Measurements from ENCODE around the gene GPC1.
A peak's percentile ranks its signal among the peaks of the same experiment; 100 is the strongest.

GPC1 gene

DNA sequence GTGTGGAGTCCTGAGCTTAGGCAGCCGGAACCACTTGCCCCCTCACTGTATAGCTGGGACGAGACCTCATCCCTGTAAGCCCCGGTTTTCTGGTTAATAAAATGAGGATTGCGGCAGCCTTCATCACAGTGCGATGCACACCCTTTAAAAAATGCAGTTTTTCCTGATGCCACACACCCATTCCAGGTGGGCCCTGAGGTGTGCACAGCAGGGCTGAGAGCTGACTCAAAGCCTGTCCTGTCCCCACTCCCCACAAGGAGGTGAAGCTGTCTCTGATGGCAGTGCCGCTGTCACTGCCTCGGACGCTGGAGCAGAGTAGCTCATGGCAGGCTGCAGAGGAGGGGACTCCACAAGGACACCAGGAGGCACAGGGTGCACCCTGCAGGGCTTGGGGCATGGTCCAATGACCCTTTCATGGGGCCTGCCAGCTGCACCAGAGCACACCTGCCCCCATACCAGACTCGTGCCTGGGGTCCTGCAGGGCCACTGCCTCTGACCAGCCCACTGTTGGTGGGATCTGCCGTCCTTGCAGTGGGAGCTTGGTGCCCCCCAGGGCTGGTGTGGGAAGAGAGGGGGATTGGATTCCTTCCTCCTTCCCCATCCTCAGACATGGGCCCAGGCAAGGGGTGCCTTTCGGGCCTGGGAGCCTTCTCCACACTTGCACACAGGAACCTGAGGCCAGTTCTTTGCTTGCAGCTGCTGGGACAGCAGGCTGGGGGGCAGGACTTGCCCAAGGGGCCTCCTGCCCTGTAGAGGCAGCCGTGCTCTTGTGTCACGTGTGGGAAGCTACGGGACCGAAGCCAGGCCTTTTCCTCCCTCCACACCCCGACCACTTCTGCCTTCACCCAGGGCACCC is 22.8 kb downstream of the GPC1 start:
- no peak for DNase-seq

DNA sequence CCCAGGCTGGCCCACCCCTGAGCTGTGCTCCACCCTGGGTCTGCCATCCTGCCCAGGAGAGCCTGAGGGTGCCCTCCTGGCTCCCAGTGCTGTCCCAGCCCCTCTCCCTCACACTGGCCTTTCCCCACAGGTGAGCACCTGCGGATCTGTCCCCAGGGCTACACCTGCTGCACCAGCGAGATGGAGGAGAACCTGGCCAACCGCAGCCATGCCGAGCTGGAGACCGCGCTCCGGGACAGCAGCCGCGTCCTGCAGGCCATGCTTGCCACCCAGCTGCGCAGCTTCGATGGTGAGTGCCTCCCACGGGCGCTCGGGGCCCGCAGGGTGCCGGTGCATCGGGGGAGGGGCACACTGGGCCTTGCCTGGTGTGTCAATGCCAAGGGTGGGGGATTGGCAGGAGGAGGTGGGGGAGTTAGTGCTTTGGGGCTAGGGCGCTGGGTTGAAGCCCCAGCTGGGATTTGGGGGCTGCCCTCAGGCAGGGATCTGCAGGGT is 23.5 kb downstream of the GPC1 start:
- no peak for DNase-seq

DNA sequence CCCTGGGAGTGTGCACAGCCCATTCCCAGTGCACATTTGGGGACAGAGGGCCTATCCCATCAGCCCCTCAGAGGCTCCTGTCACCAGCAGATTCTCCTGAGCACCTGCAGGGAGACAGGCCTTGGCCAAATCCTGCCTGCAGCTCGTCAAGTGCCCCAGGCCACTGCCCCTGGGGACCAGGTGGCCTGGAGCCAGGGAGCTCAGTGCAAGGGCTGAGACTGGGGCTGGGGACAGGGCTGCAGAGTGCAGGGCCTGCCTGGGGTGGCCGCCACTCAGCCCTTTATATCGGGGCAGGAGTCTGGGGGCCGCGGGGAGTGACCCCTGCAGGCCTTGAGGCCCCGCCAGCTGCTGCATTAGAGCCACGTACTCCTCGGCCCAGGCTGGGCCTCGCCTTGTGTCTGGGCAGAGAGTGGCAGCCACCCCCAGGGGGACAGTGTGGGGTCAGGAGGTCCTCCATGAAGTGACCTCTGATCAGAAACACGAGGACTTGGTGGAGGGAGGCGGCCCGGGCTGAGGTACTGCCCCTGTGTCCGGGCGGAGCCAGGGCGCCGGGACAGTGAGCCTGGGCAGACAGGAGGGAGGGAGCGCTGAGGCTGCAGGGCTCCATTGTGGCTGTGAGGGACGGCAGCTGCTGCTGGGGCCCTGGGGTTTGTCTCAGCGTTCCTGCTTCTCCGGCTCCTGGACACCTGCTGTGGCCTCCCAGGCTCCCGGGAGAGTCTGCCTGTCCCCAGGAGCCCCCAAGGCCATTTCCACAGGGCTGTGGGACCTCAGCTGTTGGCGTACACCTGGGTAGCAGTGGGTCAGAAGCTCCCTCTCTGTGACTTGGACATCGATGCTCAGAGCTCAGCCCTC is 24.2 kb downstream of the GPC1 start:
- no peak for DNase-seq

DNA sequence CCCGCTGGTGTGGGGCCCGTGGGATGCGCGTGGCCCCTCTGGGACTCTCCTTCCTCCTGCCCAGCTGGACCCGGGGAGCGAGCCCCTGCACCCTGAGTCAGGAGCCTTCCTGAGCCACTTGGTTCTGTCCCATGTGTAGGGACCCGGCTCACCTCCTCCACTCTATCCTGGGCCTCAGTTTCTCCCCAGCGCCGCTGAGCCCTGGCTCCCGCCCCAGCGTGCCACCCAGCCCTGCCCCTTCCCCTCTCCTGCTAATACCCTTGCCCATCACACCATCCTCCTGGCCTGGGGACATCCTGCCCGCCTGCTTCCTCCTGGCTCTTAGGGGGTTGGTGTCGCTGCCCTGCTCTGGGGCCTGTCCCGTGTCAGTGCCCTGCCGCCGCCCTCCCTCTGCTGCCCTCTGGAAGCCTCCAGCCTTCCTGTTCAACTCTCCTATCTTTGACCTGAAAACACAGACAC is 24.8 kb downstream of the GPC1 start:
- DNase-seq = peak; percentile 10

DNA sequence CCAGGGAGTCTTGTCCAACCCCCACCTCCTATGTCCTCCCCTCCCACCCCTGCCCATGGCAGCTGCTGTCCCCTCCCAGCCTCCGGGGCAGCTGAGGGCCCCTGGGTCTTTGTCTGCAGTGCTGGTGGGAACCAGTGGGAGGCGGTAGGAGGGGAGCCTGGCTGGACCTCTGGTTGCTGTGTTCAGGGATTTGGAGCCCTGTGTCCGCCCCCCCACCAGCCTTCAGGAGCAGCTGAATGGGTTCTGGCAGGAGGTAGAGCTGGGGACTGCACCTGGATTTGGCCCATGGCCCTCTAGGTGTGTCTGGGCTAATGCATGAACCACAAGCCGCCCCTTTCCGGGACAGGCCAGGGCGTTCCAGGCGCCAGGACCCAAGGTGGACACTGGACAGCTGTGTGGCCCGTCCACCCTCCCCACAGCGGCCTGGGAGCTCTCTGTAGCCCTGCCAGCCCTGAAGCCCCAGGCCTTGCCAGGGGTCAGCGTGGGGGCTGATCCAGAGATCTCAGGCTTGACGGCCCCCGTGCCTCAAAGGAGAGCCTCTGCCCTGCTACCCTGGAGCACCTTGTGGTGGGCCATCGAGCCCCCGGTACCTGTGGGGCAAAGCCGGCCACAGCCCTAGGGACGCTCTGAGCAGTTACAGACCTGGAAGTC is 25.4 kb downstream of the GPC1 start:
- peak; percentile 13 for DNase-seq

DNA sequence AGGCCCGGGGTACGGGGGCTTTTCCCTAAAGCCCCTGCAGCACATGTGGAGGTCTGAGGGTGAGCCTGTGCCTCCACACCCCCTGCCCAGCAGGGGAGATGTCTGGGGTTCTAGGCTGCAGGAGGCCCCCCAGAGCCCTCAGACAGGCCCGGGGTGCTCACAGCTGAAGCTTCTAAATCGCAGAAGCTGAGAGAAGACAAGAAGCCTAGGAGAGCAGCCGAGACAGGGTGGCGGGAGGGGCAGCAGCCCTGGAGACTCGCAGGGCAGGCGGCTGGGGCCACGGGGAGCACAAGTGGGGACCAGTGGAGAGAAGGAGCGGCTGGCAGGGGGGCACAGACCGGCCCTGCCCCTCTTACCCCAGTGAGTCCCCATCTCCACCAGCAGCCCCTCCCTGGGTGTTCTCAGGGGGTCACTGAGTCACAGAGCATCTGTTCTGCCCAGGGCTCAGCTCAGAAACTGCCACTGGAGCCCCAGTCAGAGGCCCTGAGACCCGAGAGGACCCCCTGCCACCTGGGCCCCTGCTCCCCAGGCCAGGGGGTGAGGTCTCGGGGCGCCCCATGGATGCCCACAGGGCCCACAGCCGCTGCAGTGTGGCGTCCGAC is 26.1 kb downstream of the GPC1 start:
- DNase-seq = peak; percentile 4

DNA sequence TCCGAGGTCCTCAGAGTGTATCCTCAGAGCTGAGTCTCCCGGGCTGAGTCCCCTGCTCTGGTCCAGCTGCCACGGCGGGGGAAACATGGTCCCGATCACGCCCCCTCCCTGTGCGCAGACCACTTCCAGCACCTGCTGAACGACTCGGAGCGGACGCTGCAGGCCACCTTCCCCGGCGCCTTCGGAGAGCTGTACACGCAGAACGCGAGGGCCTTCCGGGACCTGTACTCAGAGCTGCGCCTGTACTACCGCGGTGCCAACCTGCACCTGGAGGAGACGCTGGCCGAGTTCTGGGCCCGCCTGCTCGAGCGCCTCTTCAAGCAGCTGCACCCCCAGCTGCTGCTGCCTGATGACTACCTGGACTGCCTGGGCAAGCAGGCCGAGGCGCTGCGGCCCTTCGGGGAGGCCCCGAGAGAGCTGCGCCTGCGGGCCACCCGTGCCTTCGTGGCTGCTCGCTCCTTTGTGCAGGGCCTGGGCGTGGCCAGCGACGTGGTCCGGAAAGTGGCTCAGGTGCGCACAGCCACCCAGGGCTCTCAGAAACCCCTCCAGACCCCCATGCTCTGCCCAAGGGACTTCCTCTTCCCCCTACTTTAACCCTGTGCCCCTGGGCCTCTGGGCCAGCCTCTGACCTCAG is 26.7 kb downstream of the GPC1 start:
- DNase-seq = peak; percentile 16

DNA sequence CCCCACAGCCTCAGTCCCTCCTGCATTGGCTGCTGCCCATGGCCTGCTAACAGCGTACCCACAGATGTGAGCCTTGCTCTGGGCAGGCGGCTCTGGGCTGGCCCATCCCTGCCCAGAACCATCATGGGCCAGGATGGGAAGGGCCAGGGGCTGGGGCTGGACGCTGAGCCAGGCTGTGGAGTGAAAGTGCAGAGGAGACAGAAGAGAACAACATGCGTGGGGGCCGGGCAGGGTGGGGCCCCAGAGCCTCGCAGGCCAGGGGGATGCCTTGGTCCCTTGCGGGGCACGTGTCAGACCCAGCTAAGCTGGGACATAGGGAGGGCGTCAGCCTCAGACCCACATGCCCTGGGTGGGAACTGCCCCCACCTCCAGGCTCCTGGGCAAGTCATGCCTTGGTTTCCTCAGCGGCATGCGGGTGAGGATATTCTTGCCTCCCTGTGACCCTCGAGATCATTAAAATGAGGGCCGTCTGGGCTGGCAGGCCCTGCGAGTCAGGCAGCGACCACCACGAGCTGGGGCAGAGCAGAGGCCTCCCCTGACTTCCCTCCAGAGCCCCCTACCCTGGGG is 27.3 kb downstream of the GPC1 start:
- no peak for DNase-seq

DNA sequence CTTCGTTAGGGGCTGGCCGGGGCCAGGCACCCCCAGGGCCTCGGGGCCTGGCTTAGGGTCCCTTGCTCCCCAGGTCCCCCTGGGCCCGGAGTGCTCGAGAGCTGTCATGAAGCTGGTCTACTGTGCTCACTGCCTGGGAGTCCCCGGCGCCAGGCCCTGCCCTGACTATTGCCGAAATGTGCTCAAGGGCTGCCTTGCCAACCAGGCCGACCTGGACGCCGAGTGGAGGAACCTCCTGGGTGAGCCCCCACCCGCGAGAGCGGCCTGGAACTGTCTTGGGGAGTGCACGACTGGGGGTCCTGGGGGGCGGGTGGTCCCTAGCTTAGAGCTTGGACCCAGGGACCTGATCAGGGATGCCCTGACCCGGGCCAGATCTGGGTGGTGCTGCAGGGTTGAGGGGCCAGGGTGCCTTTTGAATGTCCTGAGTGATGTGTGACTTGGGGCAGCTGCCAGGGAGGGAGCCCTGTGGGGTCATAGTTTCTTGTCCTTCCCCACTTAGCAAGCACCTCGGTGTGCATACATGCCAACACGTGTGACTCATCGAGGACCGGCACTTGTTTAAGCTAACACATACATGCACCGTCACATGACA is 27.9 kb downstream of the GPC1 start:
- peak; percentile 11 for DNase-seq

DNA sequence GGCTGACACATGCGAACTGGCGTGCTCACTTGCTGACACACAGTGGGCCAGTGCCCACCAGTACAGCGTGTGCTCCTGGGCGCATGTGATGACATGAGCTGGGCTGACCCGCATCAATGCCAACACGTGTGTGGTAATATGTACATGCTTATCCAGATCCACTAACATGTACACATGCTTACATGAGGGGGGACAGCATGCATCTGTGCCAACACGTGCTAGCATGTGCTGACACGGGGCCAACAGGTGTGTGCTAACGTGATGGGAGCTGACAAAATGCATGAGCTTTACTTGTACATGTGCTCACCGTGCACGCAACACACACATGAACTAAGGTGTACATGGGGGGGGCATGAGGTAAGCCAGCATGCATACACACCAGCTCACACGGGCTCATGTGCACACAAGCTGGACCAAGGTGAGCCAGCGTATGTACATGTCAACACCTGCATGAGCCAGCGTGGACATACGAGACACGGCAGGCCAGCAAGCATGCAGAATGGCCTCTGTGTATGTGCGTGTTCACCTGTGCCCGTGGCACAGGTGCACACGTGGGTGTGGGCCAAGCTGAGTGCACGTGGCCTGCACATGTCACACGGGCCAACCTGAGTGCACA is 28.5 kb downstream of the GPC1 start:
- DNase-seq = peak; percentile 8

DNA sequence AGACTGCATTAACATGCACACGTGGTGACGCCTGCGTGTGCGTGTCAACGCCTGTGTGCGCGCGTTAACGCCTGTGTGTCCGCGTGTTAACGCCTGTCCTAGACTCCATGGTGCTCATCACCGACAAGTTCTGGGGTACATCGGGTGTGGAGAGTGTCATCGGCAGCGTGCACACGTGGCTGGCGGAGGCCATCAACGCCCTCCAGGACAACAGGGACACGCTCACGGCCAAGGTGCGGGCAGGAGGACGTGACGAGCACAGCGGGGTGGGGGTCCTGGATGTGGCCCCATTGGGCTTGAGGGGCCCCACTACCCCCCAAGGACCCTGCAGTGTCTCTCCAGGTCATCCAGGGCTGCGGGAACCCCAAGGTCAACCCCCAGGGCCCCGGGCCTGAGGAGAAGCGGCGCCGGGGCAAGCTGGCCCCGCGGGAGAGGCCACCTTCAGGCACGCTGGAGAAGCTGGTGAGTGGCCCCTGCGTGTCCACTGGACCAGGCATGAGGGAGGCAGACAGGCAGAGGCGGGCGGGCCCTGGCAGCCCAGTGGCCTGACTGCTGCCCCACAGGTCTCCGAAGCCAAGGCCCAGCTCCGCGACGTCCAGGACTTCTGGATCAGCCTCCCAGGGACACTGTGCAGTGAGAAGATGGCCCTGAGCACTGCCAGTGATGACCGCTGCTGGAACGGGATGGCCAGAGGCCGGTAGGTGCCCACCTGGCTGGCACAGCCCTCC is 29.2 kb downstream of the GPC1 start:
- DNase-seq = no peak

DNA sequence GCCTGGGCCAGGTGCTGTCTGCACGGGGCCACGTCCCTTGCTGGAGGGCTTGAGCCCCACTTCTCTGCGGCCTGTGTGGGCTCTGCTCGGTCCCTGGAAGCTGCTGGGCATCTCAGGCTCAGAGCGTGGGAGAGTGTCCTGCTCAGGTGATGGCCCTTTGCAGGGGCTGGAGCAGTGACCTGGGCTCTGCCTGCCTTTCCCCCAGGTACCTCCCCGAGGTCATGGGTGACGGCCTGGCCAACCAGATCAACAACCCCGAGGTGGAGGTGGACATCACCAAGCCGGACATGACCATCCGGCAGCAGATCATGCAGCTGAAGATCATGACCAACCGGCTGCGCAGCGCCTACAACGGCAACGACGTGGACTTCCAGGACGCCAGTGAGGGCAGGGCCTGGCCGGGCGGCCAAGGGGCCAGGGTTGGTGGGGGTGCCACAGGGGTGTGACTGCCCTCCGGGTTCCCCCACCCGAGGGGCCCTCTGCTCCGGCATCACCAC is 29.9 kb downstream of the GPC1 start:
- peak; percentile 13 for DNase-seq

DNA sequence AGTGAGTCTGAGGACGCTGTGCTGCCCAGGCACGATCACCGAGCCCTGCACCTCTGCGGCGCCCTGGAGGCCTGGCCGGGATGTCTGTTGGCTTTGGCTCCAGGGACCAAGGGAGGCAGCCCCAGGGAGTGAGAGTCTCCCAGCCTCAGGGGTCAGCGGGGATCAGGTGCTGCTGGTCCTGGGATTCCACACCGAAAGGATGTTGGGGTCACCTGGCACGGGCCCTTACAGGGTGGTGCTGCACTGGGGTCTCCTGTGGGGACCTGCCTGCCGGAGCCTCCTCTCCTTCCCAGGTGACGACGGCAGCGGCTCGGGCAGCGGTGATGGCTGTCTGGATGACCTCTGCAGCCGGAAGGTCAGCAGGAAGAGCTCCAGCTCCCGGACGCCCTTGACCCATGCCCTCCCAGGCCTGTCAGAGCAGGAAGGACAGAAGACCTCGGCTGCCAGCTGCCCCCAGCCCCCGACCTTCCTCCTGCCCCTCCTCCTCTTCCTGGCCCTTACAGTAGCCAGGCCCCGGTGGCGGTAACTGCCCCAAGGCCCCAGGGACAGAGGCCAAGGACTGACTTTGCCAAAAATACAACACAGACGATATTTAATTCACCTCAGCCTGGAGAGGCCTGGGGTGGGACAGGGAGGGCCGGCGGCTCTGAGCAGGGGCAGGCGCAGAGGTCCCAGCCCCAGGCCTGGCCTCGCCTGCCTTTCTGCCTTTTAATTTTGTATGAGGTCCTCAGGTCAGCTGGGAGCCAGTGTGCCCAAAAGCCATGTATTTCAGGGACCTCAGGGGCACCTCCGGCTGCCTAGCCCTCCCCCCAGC is 30.5 kb downstream of the GPC1 start:
- DNase-seq = no peak

DNA sequence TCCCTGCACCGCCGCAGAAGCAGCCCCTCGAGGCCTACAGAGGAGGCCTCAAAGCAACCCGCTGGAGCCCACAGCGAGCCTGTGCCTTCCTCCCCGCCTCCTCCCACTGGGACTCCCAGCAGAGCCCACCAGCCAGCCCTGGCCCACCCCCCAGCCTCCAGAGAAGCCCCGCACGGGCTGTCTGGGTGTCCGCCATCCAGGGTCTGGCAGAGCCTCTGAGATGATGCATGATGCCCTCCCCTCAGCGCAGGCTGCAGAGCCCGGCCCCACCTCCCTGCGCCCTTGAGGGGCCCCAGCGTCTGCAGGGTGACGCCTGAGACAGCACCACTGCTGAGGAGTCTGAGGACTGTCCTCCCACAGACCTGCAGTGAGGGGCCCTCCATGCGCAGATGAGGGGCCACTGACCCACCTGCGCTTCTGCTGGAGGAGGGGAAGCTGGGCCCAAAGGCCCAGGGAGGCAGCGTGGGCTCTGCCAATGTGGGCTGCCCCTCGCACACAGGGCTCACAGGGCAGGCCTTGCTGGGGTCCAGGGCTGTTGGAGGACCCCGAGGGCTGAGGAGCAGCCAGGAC is 31.2 kb downstream of the GPC1 start:
- DNase-seq = peak; percentile 8

DNA sequence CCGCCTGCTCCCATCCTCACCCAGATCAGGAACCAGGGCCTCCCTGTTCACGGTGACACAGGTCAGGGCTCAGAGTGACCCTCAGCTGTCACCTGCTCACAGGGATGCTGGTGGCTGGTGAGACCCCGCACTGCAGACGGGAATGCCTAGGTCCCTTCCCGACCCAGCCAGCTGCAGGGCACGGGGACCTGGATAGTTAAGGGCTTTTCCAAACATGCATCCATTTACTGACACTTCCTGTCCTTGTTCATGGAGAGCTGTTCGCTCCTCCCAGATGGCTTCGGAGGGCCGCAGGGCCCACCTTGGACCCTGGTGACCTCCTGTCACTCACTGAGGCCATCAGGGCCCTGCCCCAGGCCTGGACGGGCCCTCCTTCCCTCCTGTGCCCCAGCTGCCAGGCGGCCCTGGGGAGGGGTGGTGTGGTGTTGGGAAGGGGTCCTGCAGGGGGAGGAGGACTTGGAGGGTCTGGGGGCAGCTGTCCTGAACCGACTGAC is 31.7 kb downstream of the GPC1 start:
- DNase-seq = peak; percentile 10

DNA sequence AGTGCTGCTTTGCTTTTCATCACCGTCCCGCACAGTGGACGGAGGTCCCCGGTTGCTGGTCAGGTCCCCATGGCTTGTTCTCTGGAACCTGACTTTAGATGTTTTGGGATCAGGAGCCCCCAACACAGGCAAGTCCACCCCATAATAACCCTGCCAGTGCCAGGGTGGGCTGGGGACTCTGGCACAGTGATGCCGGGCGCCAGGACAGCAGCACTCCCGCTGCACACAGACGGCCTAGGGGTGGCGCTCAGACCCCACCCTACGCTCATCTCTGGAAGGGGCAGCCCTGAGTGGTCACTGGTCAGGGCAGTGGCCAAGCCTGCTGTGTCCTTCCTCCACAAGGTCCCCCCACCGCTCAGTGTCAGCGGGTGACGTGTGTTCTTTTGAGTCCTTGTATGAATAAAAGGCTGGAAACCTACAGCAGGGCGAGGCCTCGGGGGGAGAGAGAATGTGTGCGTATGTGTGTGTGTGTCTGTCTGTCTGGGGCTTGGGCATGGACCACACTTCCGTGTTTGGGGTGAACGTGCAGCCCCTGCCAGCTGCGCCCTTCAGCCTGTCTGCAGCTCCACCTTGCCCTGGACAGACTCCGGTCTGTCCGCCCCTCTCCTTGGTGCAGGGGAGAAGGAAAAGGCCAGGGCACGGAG is 32.3 kb downstream of the GPC1 start:
- peak; percentile 8 for DNase-seq

DNA sequence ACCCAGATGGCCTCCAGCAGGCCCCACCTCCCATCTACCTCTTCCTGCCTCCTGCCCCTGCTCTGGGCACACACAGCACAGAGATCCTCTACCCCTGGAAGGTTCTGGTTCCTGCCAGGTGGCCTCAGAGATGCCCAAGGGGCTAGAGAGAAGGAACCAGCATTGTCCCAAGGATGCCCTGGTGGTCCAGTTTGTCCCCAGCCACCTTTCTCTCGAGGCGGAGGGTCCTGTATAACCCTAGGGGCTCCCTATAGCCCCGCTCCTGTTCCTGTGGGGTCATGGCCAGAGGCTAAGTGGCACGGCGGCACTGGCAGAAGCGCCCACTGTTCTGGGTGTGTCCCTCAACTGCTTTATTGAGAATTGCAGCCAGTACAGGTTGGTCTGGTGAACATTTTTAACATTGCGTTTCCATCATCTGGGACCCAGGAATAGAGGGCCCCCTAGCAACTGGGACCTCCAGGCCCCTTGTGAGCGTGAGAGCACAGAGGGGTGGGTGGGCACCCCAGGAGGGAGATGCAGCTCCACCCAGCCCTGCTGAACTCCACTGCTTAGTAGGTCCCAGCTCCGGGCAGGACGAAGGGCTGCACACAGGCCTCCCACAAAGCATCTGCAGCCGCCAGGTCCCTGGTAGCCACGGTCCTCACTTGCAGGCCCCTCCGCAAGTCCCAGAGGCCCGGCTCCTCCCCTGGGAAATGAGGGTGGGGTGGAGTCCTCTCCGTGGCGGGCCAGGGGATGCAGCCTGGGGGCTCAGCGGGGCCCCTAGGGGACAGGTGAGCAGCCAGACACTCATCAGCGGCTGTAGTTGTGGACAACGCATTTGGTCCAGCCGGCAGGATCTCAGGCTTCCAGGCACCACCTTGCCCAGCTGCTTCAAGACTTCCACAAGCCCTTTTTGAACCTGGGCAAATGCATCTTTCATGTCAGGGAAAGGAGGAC is 33.1 kb downstream of the GPC1 start:
- DNase-seq = peak; percentile 6
